Measurements from ENCODE around the gene SUN1. TPM values are rescaled to one million over a fixed set of nuclear protein-coding genes. Genes with fewer than 3 reads are reported as not detected.

SUN1 gene
- total and polyA plus RNA-seq, 2 experiments from 2014 or later: 72.3 to 109 TPM

DNA sequence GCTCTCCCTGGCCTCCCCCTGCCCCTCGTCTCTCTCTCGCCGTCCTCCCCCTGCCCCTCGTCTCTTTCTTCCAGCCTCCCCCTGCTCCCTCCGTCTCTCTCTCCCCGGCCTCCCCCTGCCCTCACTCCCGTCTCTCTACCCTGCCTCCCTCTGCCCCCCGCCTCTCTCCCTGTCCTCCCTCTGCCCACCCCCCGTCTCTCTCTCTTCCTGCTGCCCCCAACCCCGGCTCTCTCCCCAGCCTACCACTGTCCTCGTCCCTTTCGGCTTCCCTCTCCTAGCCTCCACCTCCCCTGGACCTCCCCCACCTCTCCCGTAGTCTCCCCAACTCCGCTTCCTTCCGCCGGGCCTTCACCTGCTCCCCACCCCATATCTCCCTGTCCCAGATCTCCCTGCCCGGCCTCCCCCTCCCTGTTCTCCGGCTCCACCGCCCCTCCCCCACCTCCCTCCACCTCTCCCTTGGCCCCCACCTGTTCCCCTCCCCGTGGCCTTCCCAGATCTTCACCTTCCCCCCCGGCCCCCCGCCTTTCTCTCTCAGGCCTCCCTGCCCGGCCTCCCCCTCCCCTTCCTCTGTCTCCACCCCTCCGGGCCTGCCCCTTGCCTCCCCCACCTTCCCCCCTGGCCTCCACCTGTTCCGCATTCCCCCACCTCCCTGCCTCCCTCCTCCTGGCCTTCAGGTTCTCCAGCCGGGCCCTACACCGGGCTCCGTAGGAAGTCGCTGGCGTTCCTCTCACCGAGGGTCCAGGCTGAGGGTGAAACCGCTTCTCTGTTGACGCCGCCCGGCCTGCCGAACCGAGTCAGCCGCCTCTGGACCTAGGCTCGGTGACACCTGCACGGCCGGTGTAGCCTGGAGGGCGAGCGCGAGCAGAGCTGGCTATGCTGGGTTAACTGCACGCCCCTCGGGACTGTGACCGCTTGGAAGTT, 45.3 kb downstream of the SUN1 start:
- Histone ChIP-seq H3K79me2 (peaks cover 51% of the 10 kb centered on the region), H3K27ac (peak overlapping the region; percentile 97), H4K20me1 (ENCODE audit: insufficient read depth, poor library complexity, severe bottlenecking) (peaks cover 47% of the 10 kb centered on the region), H3K9me3 (ENCODE audit: low read depth) (no peaks in the 10 kb centered on the region), H3K4me3 (peak overlapping the region; percentile 96), H3K36me3 (replicated peaks; ENCODE audit: insufficient read depth, low read depth) (no peaks in the 10 kb centered on the region), H3K4me1 (ENCODE audit: insufficient read depth) (peaks cover 25% of the 10 kb centered on the region), H3K4me2 (peak overlapping the region; percentile 97), H2AFZ (no peak overlapping the region), H3K9me2 (replicated peaks; ENCODE audit: insufficient read depth) (no peaks in the 10 kb centered on the region), H3K27me3 (no peaks in the 10 kb centered on the region)
- TF ChIP-seq, protein P1, sequence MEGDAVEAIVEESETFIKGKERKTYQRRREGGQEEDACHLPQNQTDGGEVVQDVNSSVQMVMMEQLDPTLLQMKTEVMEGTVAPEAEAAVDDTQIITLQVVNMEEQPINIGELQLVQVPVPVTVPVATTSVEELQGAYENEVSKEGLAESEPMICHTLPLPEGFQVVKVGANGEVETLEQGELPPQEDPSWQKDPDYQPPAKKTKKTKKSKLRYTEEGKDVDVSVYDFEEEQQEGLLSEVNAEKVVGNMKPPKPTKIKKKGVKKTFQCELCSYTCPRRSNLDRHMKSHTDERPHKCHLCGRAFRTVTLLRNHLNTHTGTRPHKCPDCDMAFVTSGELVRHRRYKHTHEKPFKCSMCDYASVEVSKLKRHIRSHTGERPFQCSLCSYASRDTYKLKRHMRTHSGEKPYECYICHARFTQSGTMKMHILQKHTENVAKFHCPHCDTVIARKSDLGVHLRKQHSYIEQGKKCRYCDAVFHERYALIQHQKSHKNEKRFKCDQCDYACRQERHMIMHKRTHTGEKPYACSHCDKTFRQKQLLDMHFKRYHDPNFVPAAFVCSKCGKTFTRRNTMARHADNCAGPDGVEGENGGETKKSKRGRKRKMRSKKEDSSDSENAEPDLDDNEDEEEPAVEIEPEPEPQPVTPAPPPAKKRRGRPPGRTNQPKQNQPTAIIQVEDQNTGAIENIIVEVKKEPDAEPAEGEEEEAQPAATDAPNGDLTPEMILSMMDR (IDR thresholded peaks at IDR 0.05; ENCODE audit: poor library complexity): no peak
- no peak for TF ChIP-seq EZH2 (IDR thresholded peaks at IDR 0.05; ENCODE audit: borderline replicate concordance)
- no peak for TF ChIP-seq EZH2phosphoT487 (IDR thresholded peaks at IDR 0.05; ENCODE audit: low read depth, severe bottlenecking, unreplicated experiment)
- WGBS (ENCODE audit: low lambda C conversion rate, missing lambda C conversion rate): 29% methylated on average over 22 of the region's 47 CpGs
- DNase-seq (ENCODE audit: low spot score): peak; percentile 82

DNA sequence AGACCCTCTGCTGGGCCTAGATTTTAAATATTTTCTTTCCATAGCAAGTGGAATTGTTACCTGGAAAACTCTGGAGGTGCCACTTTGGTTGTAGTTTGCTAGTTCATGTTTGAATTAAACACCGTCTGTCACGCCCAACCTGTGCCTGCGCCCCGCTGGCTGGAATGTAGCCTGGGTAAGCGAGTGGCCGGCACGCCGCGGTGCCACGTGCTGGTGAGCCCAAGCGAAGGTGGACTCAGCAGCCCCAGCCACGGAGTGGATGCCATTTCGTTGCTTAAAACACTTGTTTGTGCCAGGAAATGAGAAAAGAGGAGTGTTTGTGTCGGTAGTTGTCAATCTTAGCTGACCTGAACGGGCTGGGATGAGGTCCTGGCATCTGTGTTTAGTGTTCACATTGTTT, 46.8 kb downstream of the SUN1 start:
- Histone ChIP-seq H3K9me3 (ENCODE audit: low read depth) (no peaks in the 10 kb centered on the region), H3K27me3 (no peaks in the 10 kb centered on the region), H3K4me2 (peak overlapping the region; percentile 97), H3K27ac (no peak overlapping the region), H3K79me2 (peaks cover 66% of the 10 kb centered on the region), H2AFZ (no peak overlapping the region), H3K4me1 (ENCODE audit: insufficient read depth) (peaks cover 25% of the 10 kb centered on the region), H3K9me2 (replicated peaks; ENCODE audit: insufficient read depth) (no peaks in the 10 kb centered on the region), H4K20me1 (ENCODE audit: insufficient read depth, poor library complexity, severe bottlenecking) (peaks cover 62% of the 10 kb centered on the region), H3K36me3 (replicated peaks; ENCODE audit: insufficient read depth, low read depth) (no peaks in the 10 kb centered on the region), H3K4me3 (no peak overlapping the region)
- DNase-seq (ENCODE audit: low spot score): no peak
- TF ChIP-seq EZH2phosphoT487 (IDR thresholded peaks at IDR 0.05; ENCODE audit: low read depth, severe bottlenecking, unreplicated experiment) (no peak), EZH2 (IDR thresholded peaks at IDR 0.05; ENCODE audit: borderline replicate concordance) (no peak)
- TF ChIP-seq, protein P1 (IDR thresholded peaks at IDR 0.05; ENCODE audit: poor library complexity): no peak
- WGBS (ENCODE audit: low lambda C conversion rate, missing lambda C conversion rate): 94% methylated on average over 15 of the region's 15 CpGs

DNA sequence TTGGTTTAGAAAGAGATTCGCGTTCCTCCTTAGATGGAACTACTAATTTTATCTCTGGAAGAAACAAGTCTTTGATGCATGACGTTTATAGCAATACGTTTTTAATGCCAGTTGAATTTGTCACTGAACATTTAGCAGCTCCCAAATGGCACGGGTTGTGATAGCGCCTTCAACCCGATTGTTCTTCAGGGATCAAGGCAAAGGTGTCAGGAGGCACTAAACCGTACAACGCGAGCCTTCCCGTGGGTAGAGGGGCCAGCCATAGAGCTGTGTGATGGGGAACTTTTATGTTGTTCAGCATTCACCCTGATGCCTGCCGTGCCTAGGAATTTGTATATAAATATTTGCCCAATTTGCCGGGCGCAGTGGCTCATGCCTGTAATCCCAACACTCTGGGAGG, 47.4 kb downstream of the SUN1 start:
- H4K20me1 ChIP-seq (ENCODE audit: insufficient read depth, poor library complexity, severe bottlenecking): peaks cover 68% of the 10 kb centered on the region
- H3K27me3 ChIP-seq: no peaks in the 10 kb centered on the region
- peaks cover 73% of the 10 kb centered on the region for H3K79me2 ChIP-seq
- DNase-seq (ENCODE audit: low spot score): no peak
- peak overlapping the region; percentile 97 for H3K4me2 ChIP-seq
- H3K9me3 ChIP-seq (ENCODE audit: low read depth): no peaks in the 10 kb centered on the region
- H3K27ac ChIP-seq: no peak overlapping the region
- no peaks in the 10 kb centered on the region for H3K36me3 ChIP-seq (replicated peaks; ENCODE audit: insufficient read depth, low read depth)
- peaks cover 25% of the 10 kb centered on the region for H3K4me1 ChIP-seq (ENCODE audit: insufficient read depth)
- no peak overlapping the region for H3K4me3 ChIP-seq
- TF ChIP-seq EZH2phosphoT487 (IDR thresholded peaks at IDR 0.05; ENCODE audit: low read depth, severe bottlenecking, unreplicated experiment): no peak
- TF ChIP-seq, protein P1 (IDR thresholded peaks at IDR 0.05; ENCODE audit: poor library complexity): no peak
- TF ChIP-seq EZH2 (IDR thresholded peaks at IDR 0.05; ENCODE audit: borderline replicate concordance): no peak
- WGBS (ENCODE audit: low lambda C conversion rate, missing lambda C conversion rate): 88% methylated on average over 14 of the region's 14 CpGs
- H3K9me2 ChIP-seq (replicated peaks; ENCODE audit: insufficient read depth): no peaks in the 10 kb centered on the region
- H2AFZ ChIP-seq: no peak overlapping the region
